Chondrocyte (in vitro differentiated cells): Measurements from ENCODE around the gene CCDC175. TPM values are rescaled to one million over a fixed set of nuclear protein-coding genes. Genes with fewer than 3 reads are reported as not detected.

Experiments used
- DNase-seq: peaks from one replicate; pipeline ENCODE4 v3.0.0; 2021; ENCODE audit warnings: mixed read lengths, low spot score
- H3K27ac Mint-ChIP-seq: one replicate; pipeline ENCODE4 v1.8.0; 2021; ENCODE audit warnings: mild to moderate bottlenecking, moderate library complexity, mixed read lengths; ENCODE audit not compliant: unreplicated experiment
- H3K27me3 Mint-ChIP-seq: 2 replicates; pipeline ENCODE4 v1.8.0; 2021; ENCODE audit warnings: low read depth, mixed read lengths
- H3K36me3 Mint-ChIP-seq: 2 replicates; pipeline ENCODE4 v1.8.0; 2021; ENCODE audit warnings: low read depth, mixed read lengths
- H3K4me1 Mint-ChIP-seq: 2 replicates; pipeline ENCODE4 v1.8.0; 2021; ENCODE audit warnings: low read depth, mild to moderate bottlenecking, mixed read lengths
- H3K4me3 Mint-ChIP-seq: one replicate; pipeline ENCODE4 v1.8.0; 2021; ENCODE audit warnings: mild to moderate bottlenecking, moderate library complexity, mixed read lengths; ENCODE audit not compliant: unreplicated experiment
- H3K9me3 Mint-ChIP-seq: 2 replicates; pipeline ENCODE4 v1.8.0; 2021; ENCODE audit warnings: low read depth, mixed read lengths
- CTCF ChIP-seq: fragments of 200-600 bp; sonication (generic); IDR thresholded peaks from 2 replicates; pipeline ENCODE4 v1.5.0; 2021; ENCODE audit warnings: antibody characterized with exemption, mild to moderate bottlenecking, moderate library complexity
- total RNA-seq: library from RNA; stranded (reverse); gene quantifications from 3 replicates; pipeline ENCODE4 v1.2.1, GENCODE V29; 2021

Gene CCDC175
- total RNA-seq, 1 donor from 2014 or later: not detected

DNA sequence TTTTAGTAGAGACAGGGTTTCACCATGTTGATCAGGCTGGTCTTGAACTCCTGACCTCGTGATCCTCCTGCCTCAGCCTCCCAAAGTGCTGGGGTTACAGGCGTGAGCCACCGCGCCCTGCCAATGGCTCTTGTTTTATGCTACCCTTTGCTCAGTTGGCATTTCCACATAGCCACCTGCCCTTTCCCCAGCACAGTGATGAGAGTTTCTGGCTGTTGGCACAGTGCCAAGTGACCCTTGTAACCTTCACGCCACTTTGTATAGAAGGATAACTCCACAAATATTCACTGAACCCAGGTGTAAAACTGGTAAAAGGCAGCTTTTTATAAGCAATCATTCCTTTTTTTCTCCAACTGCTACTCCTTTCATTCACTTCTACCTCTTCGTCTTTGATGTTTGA, 18.5 kb upstream of the CCDC175 start:
- H3K9me3 Mint-ChIP-seq: peaks cover 7% of the 10 kb centered on the region
- no peak for TF ChIP-seq CTCF
- H3K4me1 Mint-ChIP-seq: no peaks in the 10 kb centered on the region
- H3K36me3 Mint-ChIP-seq: no peaks in the 10 kb centered on the region
- peaks cover 27% of the 10 kb centered on the region for H3K27me3 Mint-ChIP-seq
- H3K27ac Mint-ChIP-seq: no peak overlapping the region
- no peak for DNase-seq
- no peak overlapping the region for H3K4me3 Mint-ChIP-seq

DNA sequence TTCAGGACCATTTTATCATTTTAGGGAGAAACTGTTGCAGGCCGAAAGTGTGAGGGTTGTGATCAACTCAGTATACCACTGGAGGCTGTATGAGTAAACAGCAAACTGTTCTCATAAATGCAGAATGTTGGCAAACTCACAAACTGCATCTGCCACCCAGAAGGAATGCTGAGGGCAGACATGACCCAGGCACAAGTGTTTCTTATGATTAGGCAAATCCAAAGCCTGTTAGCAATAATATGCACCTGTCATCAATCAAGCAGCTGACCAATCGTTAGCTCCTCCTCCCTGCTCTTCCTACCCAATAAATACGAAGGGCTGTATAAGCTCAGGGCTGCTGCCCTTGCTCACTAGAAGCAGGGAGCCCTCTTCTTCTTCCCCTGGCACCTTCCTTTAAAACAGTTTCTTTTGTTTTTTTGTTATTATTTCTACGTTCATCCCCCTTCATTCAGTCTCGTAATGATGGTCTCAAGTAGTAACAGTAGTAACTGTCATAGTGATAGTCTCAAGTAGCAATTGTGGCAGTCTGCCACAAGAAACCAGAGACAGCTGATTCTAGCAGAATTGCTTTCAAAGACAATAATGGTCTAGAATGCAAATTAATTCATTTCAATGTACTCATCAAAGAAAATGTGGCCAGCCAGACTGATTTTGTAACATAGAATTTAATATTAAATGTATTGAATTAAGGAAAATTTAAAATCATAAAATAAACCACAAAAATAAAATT, 15.2 kb upstream of the CCDC175 start:
- peaks cover 7% of the 10 kb centered on the region for H3K9me3 Mint-ChIP-seq
- H3K4me3 Mint-ChIP-seq: no peak overlapping the region
- peaks cover 9% of the 10 kb centered on the region for H3K27me3 Mint-ChIP-seq
- TF ChIP-seq CTCF: no peak
- H3K27ac Mint-ChIP-seq: no peak overlapping the region
- DNase-seq: no peak
- H3K4me1 Mint-ChIP-seq: no peaks in the 10 kb centered on the region
- H3K36me3 Mint-ChIP-seq: no peaks in the 10 kb centered on the region

DNA sequence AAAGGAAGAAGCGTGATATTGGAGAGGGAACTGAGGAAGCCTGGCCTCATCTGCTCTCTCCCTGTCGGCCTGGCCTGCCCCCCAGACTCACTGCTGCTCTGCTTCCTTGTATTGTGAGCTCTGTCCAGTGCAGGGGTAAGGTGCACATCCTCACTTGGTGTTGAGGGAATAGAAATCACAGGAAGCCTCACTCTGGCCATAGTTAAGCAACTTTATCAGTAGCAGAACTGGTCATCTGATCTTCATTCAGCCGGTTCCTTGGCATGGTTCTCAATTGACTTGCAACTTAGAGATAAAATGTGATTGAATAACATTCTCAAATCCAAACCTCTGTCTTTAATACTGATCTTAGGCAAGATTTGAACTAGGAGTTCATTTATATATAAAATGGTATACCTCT, 11.5 kb upstream of the CCDC175 start:
- H3K36me3 Mint-ChIP-seq: no peaks in the 10 kb centered on the region
- no peak overlapping the region for H3K27ac Mint-ChIP-seq
- H3K4me3 Mint-ChIP-seq: no peak overlapping the region
- H3K4me1 Mint-ChIP-seq: no peaks in the 10 kb centered on the region
- TF ChIP-seq CTCF: no peak
- peaks cover 7% of the 10 kb centered on the region for H3K9me3 Mint-ChIP-seq
- DNase-seq: no peak
- peaks cover 12% of the 10 kb centered on the region for H3K27me3 Mint-ChIP-seq

GRCh38 chr14:59585891-59586554, 9.4 kb upstream of the CCDC175 start:
- no peak overlapping the region for H3K4me3 Mint-ChIP-seq
- no peak for TF ChIP-seq CTCF
- peaks cover 12% of the 10 kb centered on the region for H3K27me3 Mint-ChIP-seq
- H3K4me1 Mint-ChIP-seq: no peaks in the 10 kb centered on the region
- H3K9me3 Mint-ChIP-seq: no peaks in the 10 kb centered on the region
- DNase-seq: no peak
- H3K27ac Mint-ChIP-seq: no peak overlapping the region
- H3K36me3 Mint-ChIP-seq: no peaks in the 10 kb centered on the region

DNA sequence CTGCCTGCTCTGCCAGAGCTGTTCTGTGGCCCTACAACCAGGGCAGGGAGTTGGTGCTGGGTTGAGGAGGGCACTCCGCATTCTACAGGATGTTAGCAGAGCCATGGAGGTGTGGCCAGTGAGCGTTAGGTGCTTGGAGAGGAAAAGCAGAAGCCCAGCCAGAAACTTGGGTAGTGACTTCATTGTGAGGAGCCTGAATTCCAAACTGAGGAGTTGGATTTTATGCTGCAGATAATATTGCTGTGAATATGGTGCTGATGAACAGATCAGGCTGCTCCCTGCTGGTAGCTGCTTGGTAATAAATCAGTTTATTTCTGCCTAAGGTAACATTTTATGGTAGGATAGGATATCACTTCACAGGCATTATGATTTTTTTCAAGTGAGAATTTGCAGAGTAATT, 7.1 kb upstream of the CCDC175 start:
- Mint-ChIP-seq H3K4me1 (no peaks in the 10 kb centered on the region), H3K36me3 (no peaks in the 10 kb centered on the region), H3K27ac (no peak overlapping the region), H3K9me3 (no peaks in the 10 kb centered on the region), H3K4me3 (no peak overlapping the region), H3K27me3 (peaks cover 7% of the 10 kb centered on the region)
- DNase-seq: no peak
- peak; percentile 50 for TF ChIP-seq CTCF
